ENCODE measurements around the gene SLC7A1. TPM values are rescaled to one million over a fixed set of nuclear protein-coding genes. Genes with fewer than 3 reads are reported as not detected.

SLC7A1 gene
- total and polyA plus RNA-seq, 2 donors (not counting 3 experiments of a cell fraction or from before 2014, with no cell fraction given) = 21.0 to 79.3 TPM

GRCh38 chr13:29483211-29483610, 112.3 kb downstream of the SLC7A1 start:
- Histone ChIP-seq H3K36me3 (ENCODE audit: control insufficient read depth in 2 of 2, extremely low read depth in 1 of 2, insufficient read depth in 2 of 2, low read length in 2 of 2) (no peaks in the 10 kb centered on the region), H3K79me2 (ENCODE audit: control insufficient read depth, insufficient read depth, low read length) (no peaks in the 10 kb centered on the region), H3K27ac (ENCODE audit: insufficient read depth, low read depth, low read length) (no peak overlapping the region), H3K4me1 (ENCODE audit: control insufficient read depth, extremely low read depth, insufficient read depth, low read length) (no peaks in the 10 kb centered on the region), H2AFZ (ENCODE audit: low read depth, low read length) (no peak overlapping the region), H3K27me3 (ENCODE audit: control insufficient read depth in 2 of 2, insufficient read depth in 2 of 2, low read length in 2 of 2) (peaks cover 0 to 5% of the 10 kb centered on the region in 2 experiments), H3K9me1 (replicated peaks; ENCODE audit: control insufficient read depth, extremely low read depth, insufficient read depth, low read length) (no peaks in the 10 kb centered on the region), H3K4me2 (ENCODE audit: insufficient read depth, low read length) (no peak overlapping the region), H3K9ac (replicated peaks; ENCODE audit: extremely low read depth, insufficient read depth, low read length) (no peak overlapping the region), H4K20me1 (replicated peaks; ENCODE audit: control insufficient read depth, extremely low read depth, insufficient read depth, low read length) (no peaks in the 10 kb centered on the region), H3K9me3 (replicated peaks; ENCODE audit: control insufficient read depth, insufficient read depth, low read length) (no peaks in the 10 kb centered on the region), H3K4me3 (replicated peaks in 1 of 3; ENCODE audit: insufficient read depth in 1 of 3, low read depth in 1 of 3, low read length in 3 of 3) (no peak overlapping the region)
- CTCF ChIA-PET = interaction anchor here (1.7 to 5.5 kb wide), 3 partner anchors 10 to 225 kb away, joined by 5 to 32 read pairs (median 7); no protein-coding TSS in a partner anchor
- POLR2A ChIA-PET = no interaction called here
- intact Hi-C loops (cut with micrococcal nuclease) = no loop called here
- TF ChIP-seq MYC (IDR thresholded peaks at IDR 0.05; ENCODE audit: low read depth, low read length) = no peak
- no peak for TF ChIP-seq JUN (IDR thresholded peaks at IDR 0.05; ENCODE audit: borderline replicate concordance, insufficient read depth, insufficient read length, low read depth)
- TF ChIP-seq POLR2AphosphoS5 (IDR thresholded peaks at IDR 0.05; ENCODE audit: insufficient read depth, low read depth, low read length) = no peak
- TF ChIP-seq FOS (IDR thresholded peaks at IDR 0.05; ENCODE audit: borderline replicate concordance, insufficient read depth, low read length) = no peak
- TF ChIP-seq GATA2 (IDR thresholded peaks at IDR 0.05; ENCODE audit: insufficient read depth, insufficient read length, low read depth, low read length) = no peak
- no peak for TF ChIP-seq POLR2A (IDR thresholded peaks at IDR 0.05; ENCODE audit: low read depth, low read length)
- TF ChIP-seq EZH2 (IDR thresholded peaks at IDR 0.05; ENCODE audit: borderline replicate concordance, low read depth, low read length, severe bottlenecking) = no peak
- TF ChIP-seq, protein P1, sequence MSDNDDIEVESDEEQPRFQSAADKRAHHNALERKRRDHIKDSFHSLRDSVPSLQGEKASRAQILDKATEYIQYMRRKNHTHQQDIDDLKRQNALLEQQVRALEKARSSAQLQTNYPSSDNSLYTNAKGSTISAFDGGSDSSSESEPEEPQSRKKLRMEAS (IDR thresholded peaks at IDR 0.05; ENCODE audit: insufficient read depth, insufficient read length) = no peak
- TF ChIP-seq, protein P2, sequence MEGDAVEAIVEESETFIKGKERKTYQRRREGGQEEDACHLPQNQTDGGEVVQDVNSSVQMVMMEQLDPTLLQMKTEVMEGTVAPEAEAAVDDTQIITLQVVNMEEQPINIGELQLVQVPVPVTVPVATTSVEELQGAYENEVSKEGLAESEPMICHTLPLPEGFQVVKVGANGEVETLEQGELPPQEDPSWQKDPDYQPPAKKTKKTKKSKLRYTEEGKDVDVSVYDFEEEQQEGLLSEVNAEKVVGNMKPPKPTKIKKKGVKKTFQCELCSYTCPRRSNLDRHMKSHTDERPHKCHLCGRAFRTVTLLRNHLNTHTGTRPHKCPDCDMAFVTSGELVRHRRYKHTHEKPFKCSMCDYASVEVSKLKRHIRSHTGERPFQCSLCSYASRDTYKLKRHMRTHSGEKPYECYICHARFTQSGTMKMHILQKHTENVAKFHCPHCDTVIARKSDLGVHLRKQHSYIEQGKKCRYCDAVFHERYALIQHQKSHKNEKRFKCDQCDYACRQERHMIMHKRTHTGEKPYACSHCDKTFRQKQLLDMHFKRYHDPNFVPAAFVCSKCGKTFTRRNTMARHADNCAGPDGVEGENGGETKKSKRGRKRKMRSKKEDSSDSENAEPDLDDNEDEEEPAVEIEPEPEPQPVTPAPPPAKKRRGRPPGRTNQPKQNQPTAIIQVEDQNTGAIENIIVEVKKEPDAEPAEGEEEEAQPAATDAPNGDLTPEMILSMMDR (IDR thresholded peaks at IDR 0.05; ENCODE audit: extremely low read depth in 1 of 2, insufficient read depth in 1 of 2, low read depth in 1 of 2, low read length in 2 of 2) = no peak
- FAIRE-seq (no peak), DNase-seq (ENCODE audit: low read depth, low spot score) (no peak)
- no TSS peak for BruUV-seq (replicated peaks)
- dilution Hi-C loops (cut with MboI; ENCODE audit: extremely low pct_ligation_motif_present, low sequenced_read_pairs) = no loop called here

All from endothelial cell of umbilical vein (primary cell).